ENCODE measurements around the gene HHIPL1.

DNA sequence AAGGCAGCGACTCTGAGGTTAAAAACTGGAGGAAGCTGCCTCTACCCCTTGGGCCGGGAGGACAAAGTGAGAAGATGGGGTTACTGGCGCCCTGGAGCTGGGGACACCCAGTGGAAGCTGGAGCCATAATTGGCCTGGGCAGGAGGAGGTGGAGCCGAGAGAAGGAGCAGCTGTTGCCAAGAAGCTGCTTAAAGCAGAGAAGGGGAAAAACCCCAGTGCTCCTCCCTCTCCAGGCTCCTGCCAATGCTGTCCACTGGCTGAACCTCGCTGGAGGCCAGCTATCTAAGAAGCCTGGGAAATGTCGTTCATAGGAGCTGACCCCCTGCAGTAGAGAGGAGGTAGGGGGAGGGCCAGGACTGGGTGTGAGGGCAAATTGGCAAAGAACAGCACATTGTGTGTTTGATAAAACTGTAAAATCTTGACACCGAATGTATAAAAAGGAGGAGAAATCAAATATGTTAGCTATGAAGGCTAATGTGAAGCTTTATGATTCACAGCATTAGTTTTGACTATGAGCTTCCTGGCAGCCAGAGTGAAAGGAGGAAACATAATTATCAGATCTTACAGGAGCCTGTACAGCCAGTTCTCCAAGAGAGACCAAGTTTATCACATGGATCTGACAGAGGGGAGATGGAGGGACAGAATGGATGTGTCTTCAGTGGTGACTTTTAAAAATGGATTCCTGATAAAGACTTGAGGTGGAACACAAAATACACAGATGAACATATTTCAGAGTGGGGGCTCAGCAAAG, 9.5 kb downstream of the HHIPL1 start:
- TF ChIP-seq MYC (IDR thresholded peaks at IDR 0.05; ENCODE audit: low read depth, low read length) (no peak), CTCF (IDR thresholded peaks at IDR 0.05; ENCODE audit: extremely low read depth in 1 of 2, insufficient read depth in 1 of 2, low read depth in 1 of 2, low read length in 2 of 2) (no peak), MAX (IDR thresholded peaks at IDR 0.05; ENCODE audit: insufficient read depth, insufficient read length) (no peak), EZH2 (IDR thresholded peaks at IDR 0.05; ENCODE audit: borderline replicate concordance, low read depth, low read length, severe bottlenecking) (no peak), POLR2A (IDR thresholded peaks at IDR 0.05; ENCODE audit: low read depth, low read length) (no peak), FOS (IDR thresholded peaks at IDR 0.05; ENCODE audit: borderline replicate concordance, insufficient read depth, low read length) (no peak), GATA2 (IDR thresholded peaks at IDR 0.05; ENCODE audit: insufficient read depth, insufficient read length, low read depth, low read length) (no peak)

Data from endothelial cell of umbilical vein (primary cell).